Activated T-cell treated with anti-CD3 and anti-CD28 coated beads, Interleukin-2, amount 50 U/mL, for 4 hours (primary cell): ENCODE data around the gene ZNF655. TPM values are rescaled to one million over a fixed set of nuclear protein-coding genes. Genes with fewer than 3 reads are reported as not detected.

Experiments used
- total RNA-seq, 3 donors: library from RNA; stranded (reverse); gene quantifications; one replicate each; pipeline ENCODE4 v1.2.1, GENCODE V29; 2021

The ZNF655 gene
- total RNA-seq, 3 donors from 2014 or later: 52.5 to 61.6 (median 59.2) TPM

Other genes starting within 250 kb of the ZNF655 start
- gene ARPC1A, start 232.7 kb upstream of the ZNF655 start, total RNA-seq: 10 to 100 TPM; 81.5 to 85.5 (median 81.9) TPM
- gene ARPC1B, start 183.9 kb upstream of the ZNF655 start, total RNA-seq: 100 to 1,000 TPM; 240 to 282 (median 274) TPM
- 100 to 1,000 TPM; 231 to 255 (median 235) TPM for gene PDAP1, start 150.0 kb upstream of the ZNF655 start, total RNA-seq
- gene BUD31, start 149.7 kb upstream of the ZNF655 start, total RNA-seq: 100 to 1,000 TPM; 174 to 231 (median 178) TPM
- 10 to 100 TPM; 11.9 to 15.1 (median 13.9) TPM for gene PTCD1, start 119.8 kb upstream of the ZNF655 start, total RNA-seq
- 10 to 100 TPM; 85.8 to 99.9 (median 86.9) TPM for gene CPSF4, start 119.7 kb upstream of the ZNF655 start, total RNA-seq
- 100 to 1,000 TPM; 346 to 393 (median 391) TPM for gene ATP5MF, start 92.5 kb upstream of the ZNF655 start, total RNA-seq
- 1 to 10 TPM; 5.4 to 9.4 (median 7.1) TPM for gene ZNF789, start 85.8 kb upstream of the ZNF655 start, total RNA-seq
- 10 to 100 TPM; 32.0 to 38.1 (median 34.8) TPM for gene ZNF394, start 58.4 kb upstream of the ZNF655 start, total RNA-seq
- 1 to 10 TPM; 4.9 to 6.4 (median 6.3) TPM for gene ZKSCAN5, start 54.0 kb upstream of the ZNF655 start, total RNA-seq
- gene FAM200A, start 6.5 kb upstream of the ZNF655 start, total RNA-seq: 1 to 10 TPM; 6.1 to 6.7 (median 6.6) TPM
- under 1 TPM in 2 of 3 donors, not detected in 1; 0.38 to 0.71 TPM for gene TMEM225B, start 39.6 kb downstream of the ZNF655 start, total RNA-seq
- 10 to 100 TPM; 32.9 to 34.4 (median 34.1) TPM for gene ZSCAN25, start 58.3 kb downstream of the ZNF655 start, total RNA-seq
- under 1 TPM in 2 of 3 donors, not detected in 1; 0.20 to 0.63 TPM for gene CYP3A5, start 121.4 kb downstream of the ZNF655 start, total RNA-seq
- gene CYP3A7, start 176.6 kb downstream of the ZNF655 start, total RNA-seq: not detected
- gene CYP3A4, start 225.5 kb downstream of the ZNF655 start, total RNA-seq: under 1 TPM in 2 of 3 donors, not detected in 1; 0.11 to 0.23 TPM